GM18519 (cell line): ENCODE measurements around the gene DNAJC19.
A peak's percentile ranks its signal among the peaks of the same experiment; 100 is the strongest.

Source experiments
- ATAC-seq: cut with Tn5 transposase; IDR thresholded peaks from one replicate; pipeline ENCODE4 v1.9.1; 2021; ENCODE audit warnings: mild to moderate bottlenecking, moderate library complexity; ENCODE audit not compliant: unreplicated experiment, low FRiP score

Gene DNAJC19

GRCh38 chr3:180962530-180962929 is 27.0 kb downstream of the DNAJC19 start:
- no peak for ATAC-seq

GRCh38 chr3:180961552-180961951 is 28.0 kb downstream of the DNAJC19 start:
- ATAC-seq = no peak

DNA sequence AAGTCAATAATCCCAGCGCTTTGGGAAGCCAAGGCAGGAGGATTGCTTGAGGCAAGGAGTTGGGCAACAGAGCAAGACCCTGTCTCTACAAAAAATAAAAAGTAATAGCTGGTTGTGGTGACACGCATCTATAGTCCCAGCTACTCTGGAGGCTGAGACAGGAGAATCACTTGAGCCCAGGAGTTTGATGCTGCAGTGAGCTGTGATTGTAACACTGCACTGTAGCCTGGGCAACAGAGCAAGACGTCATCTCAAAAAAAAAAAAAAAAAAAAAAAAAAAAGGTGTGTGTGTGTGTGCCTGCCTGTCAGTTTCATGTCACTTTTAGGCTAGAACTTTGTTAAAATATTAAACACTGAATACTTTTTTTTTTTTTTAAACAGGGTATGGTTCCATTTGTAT is 28.4 kb downstream of the DNAJC19 start:
- no peak for ATAC-seq

DNA sequence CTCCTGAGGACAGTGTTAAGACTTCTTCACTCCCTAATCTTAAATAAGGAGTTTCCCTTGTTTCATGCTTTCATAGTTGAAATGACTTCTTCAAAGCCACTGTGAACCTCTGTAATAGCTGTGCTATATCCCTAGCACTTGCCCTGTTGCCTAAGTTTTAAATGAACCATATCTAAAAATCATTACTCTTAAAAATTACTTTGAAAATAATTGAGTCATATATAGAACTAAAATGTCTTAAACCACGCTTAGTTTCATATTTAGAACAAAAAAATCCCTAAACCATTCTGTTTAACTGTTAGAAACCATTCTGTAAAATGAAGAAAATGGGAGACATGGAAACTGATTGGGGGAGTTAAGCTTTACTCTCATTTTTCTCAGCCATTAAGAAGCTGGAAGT is 29.8 kb downstream of the DNAJC19 start:
- ATAC-seq = no peak

- peak; percentile 78 for ATAC-seq
Observed at GRCh38 chr3:180947761-180948390, 41.7 kb downstream of the DNAJC19 start.

- no peak for ATAC-seq
Observed at GRCh38 chr3:180940826-180941225, 48.7 kb downstream of the DNAJC19 start.

DNA sequence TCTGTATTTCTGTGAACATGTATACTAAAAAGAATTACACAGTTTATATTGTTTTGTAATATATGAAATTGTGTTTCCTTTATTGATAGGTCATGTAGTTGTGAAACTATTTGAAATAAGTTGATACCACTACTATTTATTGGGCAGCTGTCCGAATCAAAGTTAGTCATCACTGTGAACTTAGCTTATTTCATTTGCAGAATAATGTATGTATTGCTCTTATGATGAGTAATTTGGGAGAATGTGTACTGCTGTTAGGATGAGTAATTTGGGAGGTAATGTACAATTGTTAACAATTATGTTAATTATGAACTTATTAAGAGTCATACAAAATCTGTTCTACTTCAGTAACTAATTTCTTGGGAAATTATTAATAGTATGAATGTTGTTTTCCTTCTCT is 54.9 kb downstream of the DNAJC19 start:
- no peak for ATAC-seq
